C4-2B (cell line): ENCODE measurements around the gene SSTR5.

Source experiments
- H3K27ac ChIP-seq: fragments of 450-650 bp; 2 replicates; pipeline ENCODE4 v1.5.1; 2017
- ZFX ChIP-seq: fragments of 450-650 bp; IDR thresholded peaks from 2 replicates; pipeline ENCODE4 v1.6.1; 2017
- TF ChIP-seq, protein P1 (sequence below): fragments of 450-650 bp; conservative IDR thresholded peaks from 2 replicates; pipeline ENCODE4 v1.5.1; 2017; ENCODE audit warnings: mild to moderate bottlenecking

The SSTR5 gene

DNA sequence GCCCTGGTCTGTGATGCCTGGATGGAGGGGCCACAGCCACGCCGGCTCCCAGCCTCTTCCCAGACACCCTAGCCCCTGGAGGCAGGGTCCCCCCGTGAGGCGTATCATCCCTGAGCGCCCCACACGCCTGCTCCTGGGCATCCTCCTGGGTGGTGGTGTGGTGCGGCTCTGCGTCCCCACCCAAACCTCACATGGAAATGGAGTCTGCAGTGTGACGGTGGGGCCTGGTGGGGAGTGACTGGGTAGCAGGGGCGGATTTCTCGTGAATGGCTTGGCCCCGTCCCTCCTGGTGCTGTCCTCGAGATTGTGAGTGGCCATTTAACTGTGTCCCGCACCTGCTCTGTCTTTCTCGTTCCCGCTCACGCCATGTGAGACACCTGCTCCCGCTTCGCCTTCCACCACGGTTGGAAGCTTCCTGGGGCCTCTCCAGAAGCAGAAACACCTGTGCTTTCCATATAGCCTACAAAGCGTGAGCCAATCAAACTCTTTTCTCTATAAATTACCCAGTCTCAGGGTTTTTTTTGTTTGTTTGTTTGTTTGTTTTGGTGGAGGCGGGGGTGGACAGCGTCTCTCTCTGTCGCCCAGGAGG lies 5.9 kb upstream of the SSTR5 start:
- no peak for TF ChIP-seq ZFX
- TF ChIP-seq, protein P1, sequence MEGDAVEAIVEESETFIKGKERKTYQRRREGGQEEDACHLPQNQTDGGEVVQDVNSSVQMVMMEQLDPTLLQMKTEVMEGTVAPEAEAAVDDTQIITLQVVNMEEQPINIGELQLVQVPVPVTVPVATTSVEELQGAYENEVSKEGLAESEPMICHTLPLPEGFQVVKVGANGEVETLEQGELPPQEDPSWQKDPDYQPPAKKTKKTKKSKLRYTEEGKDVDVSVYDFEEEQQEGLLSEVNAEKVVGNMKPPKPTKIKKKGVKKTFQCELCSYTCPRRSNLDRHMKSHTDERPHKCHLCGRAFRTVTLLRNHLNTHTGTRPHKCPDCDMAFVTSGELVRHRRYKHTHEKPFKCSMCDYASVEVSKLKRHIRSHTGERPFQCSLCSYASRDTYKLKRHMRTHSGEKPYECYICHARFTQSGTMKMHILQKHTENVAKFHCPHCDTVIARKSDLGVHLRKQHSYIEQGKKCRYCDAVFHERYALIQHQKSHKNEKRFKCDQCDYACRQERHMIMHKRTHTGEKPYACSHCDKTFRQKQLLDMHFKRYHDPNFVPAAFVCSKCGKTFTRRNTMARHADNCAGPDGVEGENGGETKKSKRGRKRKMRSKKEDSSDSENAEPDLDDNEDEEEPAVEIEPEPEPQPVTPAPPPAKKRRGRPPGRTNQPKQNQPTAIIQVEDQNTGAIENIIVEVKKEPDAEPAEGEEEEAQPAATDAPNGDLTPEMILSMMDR: no peak
- no peak overlapping the region for H3K27ac ChIP-seq

DNA sequence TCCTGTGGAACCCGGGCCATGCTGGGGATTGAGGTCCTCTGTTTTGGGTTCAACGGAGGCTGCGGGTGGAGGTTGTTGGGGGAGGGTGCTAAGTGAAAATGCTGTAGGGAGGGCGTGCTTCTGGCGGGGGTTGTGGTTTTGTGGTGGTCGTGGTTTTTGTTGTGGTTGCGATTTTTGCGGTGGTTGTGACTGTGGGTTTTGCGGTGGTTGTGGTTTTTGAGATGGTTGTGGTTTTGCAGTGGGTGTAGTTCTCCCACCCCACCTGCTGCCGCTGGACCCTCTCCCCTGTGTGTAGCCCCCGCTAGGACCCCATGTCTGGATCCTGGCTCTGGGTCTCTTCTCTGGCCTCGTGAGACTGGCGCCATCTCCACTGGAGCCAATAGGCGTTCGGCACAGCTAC lies 4.9 kb upstream of the SSTR5 start:
- no peak for TF ChIP-seq ZFX
- TF ChIP-seq, protein P1: no peak

DNA sequence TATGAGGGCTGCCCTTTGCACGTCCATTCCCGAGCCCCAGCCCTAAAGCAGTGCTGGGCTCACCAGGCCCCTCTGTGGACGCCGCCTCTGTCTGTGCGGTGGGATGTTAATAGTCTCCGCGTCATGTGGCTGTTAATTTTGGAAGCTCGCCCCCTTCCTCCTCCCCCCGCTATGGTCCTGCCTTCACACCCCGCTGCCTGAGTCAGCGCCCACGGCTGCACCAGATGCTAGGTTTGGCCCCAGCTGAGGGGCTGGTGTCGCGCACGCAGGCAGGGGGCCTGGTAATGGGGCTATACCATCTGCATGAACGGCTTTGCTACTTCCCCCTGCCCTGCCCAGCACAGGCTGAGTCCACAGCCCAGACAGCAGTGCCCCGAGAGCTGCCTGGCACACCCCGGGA lies 4.1 kb upstream of the SSTR5 start:
- no peak overlapping the region for H3K27ac ChIP-seq
- TF ChIP-seq, protein P1: no peak
- no peak for TF ChIP-seq ZFX

More for the DNA sequence above, 4.9 kb upstream of the SSTR5 start:
- no peak overlapping the region for H3K27ac ChIP-seq

DNA sequence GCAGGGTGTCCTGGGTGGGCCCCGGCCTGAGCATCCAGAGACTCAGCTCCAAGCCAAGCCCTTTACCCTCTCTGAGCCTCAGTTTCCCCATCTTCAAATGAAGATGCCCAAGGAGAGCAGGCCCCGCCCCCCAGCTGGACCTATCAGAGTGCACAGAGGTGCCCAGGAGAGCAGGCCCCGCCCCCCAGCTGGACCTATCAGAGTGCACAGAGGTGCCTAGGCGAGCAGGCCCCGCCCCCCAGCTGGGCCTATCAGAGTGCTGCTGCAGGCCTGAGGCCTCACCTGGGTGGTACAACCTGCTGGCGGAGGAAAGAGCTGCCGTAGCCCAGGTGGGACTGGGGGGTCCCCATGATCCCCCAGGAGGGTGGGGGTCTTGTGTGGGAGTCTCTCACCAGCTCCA lies 3.4 kb upstream of the SSTR5 start:
- TF ChIP-seq, protein P1: no peak
- no peak for TF ChIP-seq ZFX
- H3K27ac ChIP-seq: no peak overlapping the region

DNA sequence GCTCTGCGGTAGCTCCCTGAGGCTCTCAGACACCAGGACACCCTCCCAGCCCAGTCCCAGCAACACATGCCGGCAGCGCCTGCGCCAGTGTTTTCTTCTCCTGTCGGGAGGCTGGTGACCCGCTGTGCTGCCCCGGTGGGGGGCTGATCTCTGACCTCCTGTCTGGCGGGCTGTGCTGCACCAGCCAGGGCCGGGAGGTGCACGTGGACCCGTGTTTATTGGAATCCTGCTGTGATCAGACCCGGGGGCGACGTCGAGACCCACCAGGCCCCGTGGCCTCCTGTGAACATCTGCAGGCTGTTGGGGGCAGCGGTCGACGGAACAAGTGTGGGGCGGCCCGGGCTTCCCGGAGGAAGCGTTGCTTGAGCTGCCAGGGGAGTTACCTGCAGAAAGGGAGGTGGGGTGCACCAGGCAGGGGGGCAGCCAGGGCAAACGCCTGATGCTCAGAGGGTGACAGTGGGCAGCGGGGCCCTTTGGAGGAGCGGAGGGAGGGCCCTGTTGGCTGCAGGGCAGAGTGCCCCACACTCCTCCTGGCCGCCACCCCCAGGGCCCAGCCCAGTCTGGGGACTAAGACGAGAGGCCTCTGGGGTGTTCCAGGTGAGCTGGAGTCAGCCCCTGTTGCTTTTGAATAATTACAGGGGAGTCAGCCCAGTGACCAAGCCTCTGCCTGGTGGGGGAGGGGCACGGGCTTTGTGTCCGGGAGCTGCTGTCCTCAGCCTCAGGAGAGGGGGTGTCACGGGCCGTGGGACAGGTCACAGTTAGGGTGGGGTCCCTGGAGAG lies 2.3 kb upstream of the SSTR5 start:
- H3K27ac ChIP-seq: no peak overlapping the region
- TF ChIP-seq ZFX: no peak
- TF ChIP-seq, protein P1: no peak

DNA sequence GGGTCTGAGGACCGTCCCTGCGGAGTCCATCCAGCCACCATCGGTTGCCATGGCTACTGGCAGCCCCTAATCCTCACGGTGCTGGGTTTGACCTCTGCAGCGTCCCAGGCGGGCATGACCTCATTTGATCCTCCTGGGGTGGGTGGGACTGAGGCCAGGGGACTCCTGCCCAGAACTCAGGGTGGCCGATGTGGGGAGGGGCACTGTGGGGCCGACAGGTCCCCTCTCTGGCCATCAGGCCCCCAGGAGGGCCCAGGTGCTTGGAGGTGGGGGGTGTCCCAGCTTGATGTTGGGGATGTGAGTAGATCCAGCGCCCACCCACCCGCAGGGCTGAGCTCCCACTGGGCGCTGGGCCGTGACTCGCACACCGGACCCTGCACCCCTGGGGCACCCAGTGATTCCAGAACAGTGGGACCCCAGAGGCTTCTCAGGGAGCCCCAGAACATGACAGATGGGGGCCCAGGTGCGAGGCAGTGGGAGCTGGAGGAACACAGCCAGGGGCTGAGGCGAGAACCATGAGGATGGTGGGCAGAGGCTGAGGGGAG lies 1.6 kb upstream of the SSTR5 start:
- no peak overlapping the region for H3K27ac ChIP-seq
- TF ChIP-seq, protein P1: no peak
- TF ChIP-seq ZFX: no peak

DNA sequence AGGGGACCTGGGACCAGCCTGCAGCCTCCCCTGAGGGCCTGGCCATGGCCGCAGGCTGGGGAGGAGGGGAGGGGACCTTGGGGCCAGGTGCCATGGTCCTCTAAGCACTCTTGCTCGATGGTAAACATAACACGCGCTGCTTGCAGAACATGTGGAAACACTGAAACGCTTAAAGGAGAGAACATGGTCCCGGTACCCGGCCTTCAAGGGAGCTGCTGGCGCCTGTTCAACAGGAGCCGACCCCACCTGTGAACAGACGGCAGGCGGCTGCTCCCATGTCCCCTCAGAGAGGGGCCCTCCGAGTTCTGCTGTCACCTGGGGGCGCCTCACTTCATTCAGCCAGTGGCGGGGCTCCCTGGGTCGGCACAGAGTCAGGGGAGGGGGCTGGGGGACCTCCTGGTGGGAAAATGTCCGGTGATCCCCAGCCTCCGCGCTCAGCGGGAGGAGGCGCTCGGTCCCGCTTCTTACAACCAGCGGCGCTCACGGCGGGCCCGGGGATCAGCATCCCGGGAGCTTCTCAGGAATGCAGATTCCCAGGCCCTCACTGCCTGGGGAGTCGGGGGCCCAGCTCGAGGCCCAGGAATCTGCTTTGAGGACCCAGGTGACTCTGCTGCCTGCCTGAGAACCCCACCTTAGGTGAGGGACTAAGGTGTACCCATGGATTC lies 854 bp upstream of the SSTR5 start:
- TF ChIP-seq ZFX: no peak
- TF ChIP-seq, protein P1: no peak

More for the DNA sequence above, 854 bp upstream of the SSTR5 start:
- no peak overlapping the region for H3K27ac ChIP-seq
